ENCODE data around the gene HNF4A. TPM values are rescaled to one million over a fixed set of nuclear protein-coding genes. Genes with fewer than 3 reads are reported as not detected.

The HNF4A gene
- total RNA-seq, 5 donors from 2014 or later (not counting 1 experiment from before 2014, with no cell fraction given): 0.16 to 0.35 (median 0.32) TPM; not detected in 2

- ChIA-PET CTCF (no interaction called here), POLR2A (no interaction called here)
- H3K27me3 ChIP-seq (replicated peaks in 1 of 2; ENCODE audit: control insufficient read depth in 2 of 2, extremely low read depth in 1 of 2, insufficient read depth in 2 of 2, low read length in 1 of 2): peaks cover 2 to 25% of the 10 kb centered on the region in 2 experiments
- no peaks in the 10 kb centered on the region for H3K9me3 Mint-ChIP-seq
- DNase-seq: no peak
- peaks cover 3 to 20% of the 10 kb centered on the region in 2 donors for H3K27me3 Mint-ChIP-seq
- H3K4me3 ChIP-seq (ENCODE audit: control insufficient read depth in 1 of 2, extremely low read depth in 1 of 2, low read length in 1 of 2): no peak overlapping the region
- no peaks in the 10 kb centered on the region for H3K9me3 ChIP-seq
- H3K4me1 ChIP-seq (ENCODE audit: control insufficient read depth in 1 of 2, extremely low read depth in 1 of 2, insufficient read depth in 2 of 2, low read length in 2 of 2): no peaks in the 10 kb centered on the region
- H3K4me1 Mint-ChIP-seq: no peaks in the 10 kb centered on the region
- H3K36me3 ChIP-seq (ENCODE audit: control insufficient read depth in 2 of 2, extremely low read depth in 1 of 2, insufficient read depth in 1 of 2, low read length in 1 of 2): no peaks in the 10 kb centered on the region
- no peak for ATAC-seq (replicated peaks in 1 of 4)
- WGBS (ENCODE audit: insufficient coverage): 55% methylated on average over 1 of the region's 6 CpGs
- H3K27ac ChIP-seq (ENCODE audit: low read length): no peak overlapping the region
- no peak overlapping the region for H3K4me3 Mint-ChIP-seq
- no peak overlapping the region for H3K27ac Mint-ChIP-seq
- no peaks in the 10 kb centered on the region for H3K36me3 Mint-ChIP-seq
Observed at GRCh38 chr20:44354979-44355497, 461 bp upstream of the HNF4A start.

GRCh38 chr20:44356353-44356723 lies 839 bp downstream of the HNF4A start:
- Mint-ChIP-seq H3K36me3 (no peaks in the 10 kb centered on the region), H3K4me1 (no peaks in the 10 kb centered on the region), H3K4me3 (no peak overlapping the region), H3K27me3 (peaks cover 3 to 20% of the 10 kb centered on the region in 2 donors), H3K27ac (no peak overlapping the region), H3K9me3 (no peaks in the 10 kb centered on the region)
- Histone ChIP-seq H3K4me1 (ENCODE audit: control insufficient read depth in 1 of 2, extremely low read depth in 1 of 2, insufficient read depth in 2 of 2, low read length in 2 of 2) (no peaks in the 10 kb centered on the region), H3K27me3 (replicated peaks in 1 of 2; ENCODE audit: control insufficient read depth in 2 of 2, extremely low read depth in 1 of 2, insufficient read depth in 2 of 2, low read length in 1 of 2) (peaks cover 2 to 18% of the 10 kb centered on the region in 2 experiments), H3K9me3 (no peaks in the 10 kb centered on the region), H3K4me3 (ENCODE audit: control insufficient read depth in 1 of 2, extremely low read depth in 1 of 2, low read length in 1 of 2) (no peak overlapping the region), H3K36me3 (ENCODE audit: control insufficient read depth in 2 of 2, extremely low read depth in 1 of 2, insufficient read depth in 1 of 2, low read length in 1 of 2) (no peaks in the 10 kb centered on the region), H3K27ac (ENCODE audit: low read length) (no peak overlapping the region)
- ATAC-seq (replicated peaks in 1 of 4) (no peak), DNase-seq (no peak)
- CTCF ChIA-PET: no interaction called here
- WGBS (ENCODE audit: insufficient coverage): 89% methylated on average over 12 of the region's 14 CpGs
- POLR2A ChIA-PET: no interaction called here

GRCh38 chr20:44357020-44357419 lies 1.5 kb downstream of the HNF4A start:
- POLR2A ChIA-PET: no interaction called here
- ATAC-seq (replicated peaks in 1 of 4): no peak
- 83% methylated on average over 1 of the region's 2 CpGs for WGBS (ENCODE audit: insufficient coverage)
- no peak for DNase-seq
- H3K4me3 Mint-ChIP-seq: no peak overlapping the region
- Histone ChIP-seq H3K4me1 (ENCODE audit: control insufficient read depth in 1 of 2, extremely low read depth in 1 of 2, insufficient read depth in 2 of 2, low read length in 2 of 2) (no peaks in the 10 kb centered on the region), H3K27me3 (replicated peaks in 1 of 2; ENCODE audit: control insufficient read depth in 2 of 2, extremely low read depth in 1 of 2, insufficient read depth in 2 of 2, low read length in 1 of 2) (peaks cover 2 to 15% of the 10 kb centered on the region in 2 experiments), H3K4me3 (ENCODE audit: control insufficient read depth in 1 of 2, extremely low read depth in 1 of 2, low read length in 1 of 2) (no peak overlapping the region), H3K9me3 (no peaks in the 10 kb centered on the region), H3K27ac (ENCODE audit: low read length) (no peak overlapping the region), H3K36me3 (ENCODE audit: control insufficient read depth in 2 of 2, extremely low read depth in 1 of 2, insufficient read depth in 1 of 2, low read length in 1 of 2) (no peaks in the 10 kb centered on the region)
- no peaks in the 10 kb centered on the region for H3K9me3 Mint-ChIP-seq
- no peak overlapping the region for H3K27ac Mint-ChIP-seq
- no peaks in the 10 kb centered on the region for H3K36me3 Mint-ChIP-seq
- H3K27me3 Mint-ChIP-seq: peaks cover 3 to 18% of the 10 kb centered on the region in 2 donors
- CTCF ChIA-PET: no interaction called here
- no peaks in the 10 kb centered on the region for H3K4me1 Mint-ChIP-seq

- WGBS (ENCODE audit: insufficient coverage): 40% methylated on average over 1 of the region's 4 CpGs
- no peak overlapping the region for H3K4me3 ChIP-seq (ENCODE audit: control insufficient read depth in 1 of 2, extremely low read depth in 1 of 2, low read length in 1 of 2)
- H3K27ac Mint-ChIP-seq: no peak overlapping the region
- H3K4me3 Mint-ChIP-seq: no peak overlapping the region
- H3K27me3 Mint-ChIP-seq: peaks cover 0 to 12% of the 10 kb centered on the region in 2 donors
- no peaks in the 10 kb centered on the region for H3K4me1 Mint-ChIP-seq
- peaks cover 2 to 15% of the 10 kb centered on the region in 2 experiments for H3K27me3 ChIP-seq (replicated peaks in 1 of 2; ENCODE audit: control insufficient read depth in 2 of 2, extremely low read depth in 1 of 2, insufficient read depth in 2 of 2, low read length in 1 of 2)
- no peaks in the 10 kb centered on the region for H3K36me3 ChIP-seq (ENCODE audit: control insufficient read depth in 2 of 2, extremely low read depth in 1 of 2, insufficient read depth in 1 of 2, low read length in 1 of 2)
- H3K9me3 Mint-ChIP-seq: no peaks in the 10 kb centered on the region
- H3K27ac ChIP-seq (ENCODE audit: low read length): no peak overlapping the region
- CTCF ChIA-PET: no interaction called here
- ATAC-seq (replicated peaks in 1 of 4) (no peak), DNase-seq (no peak)
- H3K4me1 ChIP-seq (ENCODE audit: control insufficient read depth in 1 of 2, extremely low read depth in 1 of 2, insufficient read depth in 2 of 2, low read length in 2 of 2): no peaks in the 10 kb centered on the region
- POLR2A ChIA-PET: interaction anchor here (0.6 kb wide), 3 partner anchors 31 to 921 kb away, joined by 4 to 11 read pairs (median 6); no protein-coding TSS in a partner anchor
- no peaks in the 10 kb centered on the region for H3K36me3 Mint-ChIP-seq
- no peaks in the 10 kb centered on the region for H3K9me3 ChIP-seq
Observed at GRCh38 chr20:44357555-44358125, 2.1 kb downstream of the HNF4A start.

GRCh38 chr20:44358776-44359175 lies 3.3 kb downstream of the HNF4A start:
- H3K4me3 ChIP-seq (ENCODE audit: control insufficient read depth in 1 of 2, extremely low read depth in 1 of 2, low read length in 1 of 2): no peak overlapping the region
- Mint-ChIP-seq H3K4me3 (no peak overlapping the region), H3K4me1 (no peaks in the 10 kb centered on the region), H3K9me3 (no peaks in the 10 kb centered on the region), H3K27ac (no peak overlapping the region), H3K36me3 (no peaks in the 10 kb centered on the region), H3K27me3 (peaks cover 0 to 12% of the 10 kb centered on the region in 2 donors)
- no peak overlapping the region for H3K27ac ChIP-seq (ENCODE audit: low read length)
- peaks cover 2 to 13% of the 10 kb centered on the region in 2 experiments for H3K27me3 ChIP-seq (replicated peaks in 1 of 2; ENCODE audit: control insufficient read depth in 2 of 2, extremely low read depth in 1 of 2, insufficient read depth in 2 of 2, low read length in 1 of 2)
- ChIA-PET POLR2A (no interaction called here), CTCF (no interaction called here)
- no peaks in the 10 kb centered on the region for H3K36me3 ChIP-seq (ENCODE audit: control insufficient read depth in 2 of 2, extremely low read depth in 1 of 2, insufficient read depth in 1 of 2, low read length in 1 of 2)
- H3K9me3 ChIP-seq: no peaks in the 10 kb centered on the region
- 84% methylated on average over 5 of the region's 8 CpGs for WGBS (ENCODE audit: insufficient coverage)
- DNase-seq: no peak
- H3K4me1 ChIP-seq (ENCODE audit: control insufficient read depth in 1 of 2, extremely low read depth in 1 of 2, insufficient read depth in 2 of 2, low read length in 2 of 2): no peaks in the 10 kb centered on the region
- ATAC-seq (replicated peaks in 1 of 4): no peak

- POLR2A ChIA-PET: interaction anchor here in 1 of 2 donors (0.5 kb wide), 1 partner anchor 59 kb away, joined by 3 read pairs; no protein-coding TSS in a partner anchor
Observed at GRCh38 chr20:44360221-44360620, 4.7 kb downstream of the HNF4A start.

More at GRCh38 chr20:44360221-44360620, 4.7 kb downstream of the HNF4A start:
- Histone ChIP-seq H3K27ac (ENCODE audit: low read length) (no peak overlapping the region), H3K36me3 (ENCODE audit: control insufficient read depth in 2 of 2, extremely low read depth in 1 of 2, insufficient read depth in 1 of 2, low read length in 1 of 2) (no peaks in the 10 kb centered on the region), H3K9me3 (no peaks in the 10 kb centered on the region), H3K4me3 (ENCODE audit: control insufficient read depth in 1 of 2, extremely low read depth in 1 of 2, low read length in 1 of 2) (no peak overlapping the region), H3K27me3 (replicated peaks in 1 of 2; ENCODE audit: control insufficient read depth in 2 of 2, extremely low read depth in 1 of 2, insufficient read depth in 2 of 2, low read length in 1 of 2) (peaks cover 2 to 11% of the 10 kb centered on the region in 2 experiments), H3K4me1 (ENCODE audit: control insufficient read depth in 1 of 2, extremely low read depth in 1 of 2, insufficient read depth in 2 of 2, low read length in 2 of 2) (no peaks in the 10 kb centered on the region)
- CTCF ChIA-PET: interaction anchor here in 1 of 2 donors (0.5 kb wide), 1 partner anchor 245 kb away, joined by 3 read pairs; no protein-coding TSS in a partner anchor
- no peak for ATAC-seq (replicated peaks in 1 of 4)
- Mint-ChIP-seq H3K27ac (no peak overlapping the region), H3K9me3 (no peaks in the 10 kb centered on the region), H3K36me3 (no peaks in the 10 kb centered on the region), H3K27me3 (peaks cover 0 to 8% of the 10 kb centered on the region in 2 donors), H3K4me3 (no peak overlapping the region), H3K4me1 (no peaks in the 10 kb centered on the region)
- no peak for DNase-seq
